Purkinje cell (primary cell): ENCODE results near the gene SIK3. TPM values are rescaled to one million over a fixed set of nuclear protein-coding genes. Genes with fewer than 3 reads are reported as not detected.

ENCODE experiments used
- polyA plus RNA-seq: library from polyadenylated mRNA; unstranded; fragments of >200 nt; fragmentation: Nextera tagmentation; gene quantifications from 2 replicates; pipeline ENCODE4 v1.2.1, GENCODE V29; 2014

The SIK3 gene
- 54.7 and 59.8 TPM in 2 replicates for polyA plus RNA-seq

DNA sequence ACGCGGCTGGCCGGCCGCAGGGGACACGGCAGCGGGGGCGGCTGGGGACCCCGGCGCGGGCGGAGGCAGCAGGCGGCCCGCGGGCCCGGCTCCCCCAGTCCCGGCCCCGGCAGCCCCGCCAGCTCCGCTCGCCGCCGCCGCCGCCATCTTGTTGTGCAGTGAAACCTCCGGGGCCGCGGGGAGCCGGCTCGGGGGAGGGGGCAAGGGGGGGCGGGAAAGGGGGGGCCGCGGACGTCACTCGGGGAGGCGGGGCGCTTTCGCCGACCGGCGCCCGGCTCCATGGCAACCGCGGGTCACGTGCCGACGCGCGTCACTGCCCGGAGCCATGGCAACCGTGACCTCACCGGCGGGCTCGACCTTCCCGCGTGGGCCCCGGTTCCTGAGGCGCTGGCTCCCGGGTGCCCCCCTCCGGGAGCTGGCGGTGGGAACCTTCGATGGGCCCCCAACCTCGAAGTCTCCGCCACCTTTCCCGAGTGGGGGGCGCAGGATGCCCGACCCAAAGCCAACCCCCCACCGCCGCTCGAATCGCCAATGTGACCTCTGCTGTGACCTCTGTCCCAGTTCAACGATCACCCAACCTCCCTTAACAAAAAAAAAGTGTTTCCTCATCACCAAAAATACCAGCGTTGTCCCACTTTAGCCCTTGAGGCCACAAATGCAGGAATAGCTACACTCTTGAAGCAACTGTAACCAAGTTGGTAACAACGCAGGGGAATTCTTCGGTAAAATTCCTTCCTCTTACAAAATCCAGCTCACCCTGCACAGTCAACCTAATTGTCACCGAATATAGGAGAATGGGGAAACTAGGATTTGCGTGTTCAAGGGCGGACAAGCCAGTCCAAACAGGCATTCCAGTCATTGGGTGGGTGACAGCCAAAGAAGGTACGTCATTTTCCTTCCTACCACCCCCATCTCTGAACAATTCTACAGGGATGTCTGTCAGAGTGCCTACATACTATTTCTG, at the start of gene SIK3:
TSS of gene SIK3 (minus strand) at position 160 of the 964 bp plus-strand sequence. CDS start at position 147, 13 bp downstream.

DNA sequence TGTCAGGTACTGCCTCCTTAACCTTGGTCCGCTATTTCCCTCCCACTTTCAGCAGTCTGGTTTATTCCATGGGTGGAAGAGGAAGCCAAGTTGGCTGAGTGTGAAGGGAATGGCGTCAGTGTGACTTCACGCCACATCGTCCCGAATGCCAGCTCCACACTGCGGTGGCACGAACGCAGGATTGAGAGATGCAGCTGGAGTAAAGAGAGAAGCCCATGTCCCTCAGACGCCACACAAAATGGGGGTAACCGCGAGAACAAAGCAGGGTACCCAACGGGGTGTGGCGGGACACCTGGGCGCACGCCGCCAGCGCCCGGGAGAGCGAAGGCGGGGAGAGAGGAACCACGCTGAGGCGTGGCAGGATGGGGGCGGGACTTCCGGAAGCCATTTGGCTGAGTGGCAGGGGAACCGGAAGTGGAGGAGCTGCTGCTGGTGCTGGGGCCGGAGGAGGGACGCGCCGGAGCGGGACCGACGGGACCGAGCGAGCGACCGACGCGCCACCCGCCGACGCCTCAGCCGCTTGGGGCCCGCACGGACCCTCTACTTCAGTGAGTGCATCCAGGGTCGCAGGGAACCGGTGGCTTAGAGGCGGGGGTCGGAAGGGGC, 45.7 kb upstream of the SIK3 start, which contains the start of gene PAFAH1B2:
TSS of gene PAFAH1B2 (plus strand) at position 417 of the 606 bp plus-strand sequence. CDS start 8,161 bp downstream, outside the sequence.

DNA sequence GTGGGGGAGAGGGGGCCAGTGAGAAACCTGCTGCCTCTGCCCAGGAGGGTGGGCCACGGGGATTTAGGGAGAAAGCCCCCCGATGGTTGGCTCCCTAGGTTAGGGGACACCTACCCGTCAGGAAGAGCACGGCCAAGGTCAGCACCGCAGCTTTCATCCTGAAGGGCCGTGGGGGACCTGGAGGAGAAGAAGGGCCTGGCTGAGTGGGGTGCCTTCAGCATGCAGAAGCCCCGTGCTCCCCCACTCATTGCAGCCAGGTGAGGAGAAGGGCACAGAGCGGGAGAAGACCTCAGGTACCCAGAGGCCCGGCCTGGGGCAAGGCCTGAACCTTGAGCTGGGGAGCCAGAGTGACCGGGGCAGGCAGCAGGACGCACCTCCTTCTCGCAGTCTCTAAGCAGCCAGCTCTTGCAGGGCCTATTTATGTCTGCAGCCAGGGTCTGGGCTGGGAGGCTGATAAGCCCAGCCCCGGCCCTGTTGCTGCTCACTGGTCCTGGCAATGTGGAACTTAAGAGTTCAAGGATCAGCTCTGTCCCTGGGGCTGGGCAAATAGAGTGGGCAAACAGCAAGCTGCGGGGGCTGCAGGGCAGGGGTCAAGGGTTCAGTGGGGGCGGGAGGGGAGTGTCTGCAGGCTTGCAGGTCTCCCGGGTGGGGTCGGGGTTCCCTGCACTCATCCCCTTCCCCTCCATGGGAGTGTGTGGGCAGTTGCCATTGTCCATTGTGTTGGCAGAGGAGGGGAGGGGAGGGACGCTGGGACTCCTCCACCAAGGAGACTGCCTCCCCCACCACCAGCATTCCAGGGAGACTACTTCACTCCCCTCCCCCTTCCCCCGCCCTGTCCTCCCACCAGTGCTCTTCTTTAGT, 260.8 kb downstream of the SIK3 start, which contains the start of gene APOA1:
TSS of gene APOA1 (minus strand) at position 392 of the 861 bp plus-strand sequence. CDS start at position 157, 235 bp downstream.

DNA sequence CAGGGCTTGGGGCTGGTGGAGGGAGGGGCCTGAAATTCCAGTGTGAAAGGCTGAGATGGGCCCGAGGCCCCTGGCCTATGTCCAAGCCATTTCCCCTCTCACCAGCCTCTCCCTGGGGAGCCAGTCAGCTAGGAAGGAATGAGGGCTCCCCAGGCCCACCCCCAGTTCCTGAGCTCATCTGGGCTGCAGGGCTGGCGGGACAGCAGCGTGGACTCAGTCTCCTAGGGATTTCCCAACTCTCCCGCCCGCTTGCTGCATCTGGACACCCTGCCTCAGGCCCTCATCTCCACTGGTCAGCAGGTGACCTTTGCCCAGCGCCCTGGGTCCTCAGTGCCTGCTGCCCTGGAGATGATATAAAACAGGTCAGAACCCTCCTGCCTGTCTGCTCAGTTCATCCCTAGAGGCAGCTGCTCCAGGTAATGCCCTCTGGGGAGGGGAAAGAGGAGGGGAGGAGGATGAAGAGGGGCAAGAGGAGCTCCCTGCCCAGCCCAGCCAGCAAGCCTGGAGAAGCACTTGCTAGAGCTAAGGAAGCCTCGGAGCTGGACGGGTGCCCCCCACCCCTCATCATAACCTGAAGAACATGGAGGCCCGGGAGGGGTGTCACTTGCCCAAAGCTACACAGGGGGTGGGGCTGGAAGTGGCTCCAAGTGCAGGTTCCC, 268.6 kb downstream of the SIK3 start, which contains the start of gene APOC3:
TSS of gene APOC3 (plus strand) at position 383 of the 659 bp plus-strand sequence. CDS start 676 bp downstream, outside the sequence.

DNA sequence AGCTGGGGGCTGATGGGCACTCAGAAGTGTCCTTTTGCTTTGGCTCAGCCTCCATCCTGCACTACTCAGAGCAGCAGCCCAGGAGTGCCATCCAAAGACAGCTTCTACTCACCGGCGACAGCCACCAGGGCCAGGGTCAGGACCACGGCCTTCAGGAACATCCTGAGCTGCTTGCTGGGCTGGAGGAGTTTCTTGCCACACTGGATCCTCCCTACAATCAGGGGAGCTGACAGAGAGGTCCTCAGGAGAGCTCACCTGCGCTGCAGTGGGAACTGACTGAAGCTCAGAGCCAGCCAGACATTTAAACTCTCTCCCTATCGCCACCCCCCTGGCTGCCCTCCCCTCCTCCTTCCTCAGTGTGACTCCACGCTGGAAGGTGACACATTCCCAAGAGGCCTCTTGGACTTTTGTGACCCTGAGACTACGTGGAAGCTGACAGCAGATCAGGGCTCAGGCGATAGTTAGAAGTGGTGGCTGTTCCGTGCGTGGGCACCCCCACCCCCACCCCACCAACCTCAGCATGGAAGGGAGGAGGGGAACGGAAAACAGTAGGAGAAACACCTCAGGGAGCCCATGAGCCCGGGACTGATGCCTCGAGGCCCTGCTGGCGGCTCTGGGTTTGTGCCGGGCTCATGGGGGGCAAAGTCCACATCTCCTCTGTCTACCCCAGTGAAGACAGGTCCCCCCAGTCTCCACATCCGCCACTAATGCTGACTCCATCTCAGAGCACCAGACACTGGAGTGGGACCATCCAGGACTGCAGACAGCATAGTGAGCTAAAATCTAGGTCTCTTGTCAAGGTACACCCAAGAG, 275.0 kb downstream of the SIK3 start, which contains the start of gene APOA4:
TSS of gene APOA4 (minus strand) at position 274 of the 813 bp plus-strand sequence. CDS start at position 161, 113 bp downstream.

Other genes with a start within 250 kb of the SIK3 start
- 85.7 and 93.0 TPM in 2 replicates for gene PAFAH1B2, start 45.9 kb upstream of the SIK3 start, polyA plus RNA-seq
- gene SIDT2, start 80.3 kb upstream of the SIK3 start, polyA plus RNA-seq = 13.4 and 13.7 TPM in 2 replicates
- 4.3 and 7.1 TPM in 2 replicates for gene TAGLN, start 100.9 kb upstream of the SIK3 start, polyA plus RNA-seq
- gene PCSK7, start 133.6 kb upstream of the SIK3 start, polyA plus RNA-seq = 3.5 and 3.6 TPM in 2 replicates
- 23.7 and 24.3 TPM in 2 replicates for gene RNF214, start 134.2 kb upstream of the SIK3 start, polyA plus RNA-seq
- gene BACE1-AS, start 192.9 kb upstream of the SIK3 start, polyA plus RNA-seq = 25.2 and 32.4 TPM in 2 replicates
- 10.9 and 11.2 TPM in 2 replicates for gene BACE1, start 217.8 kb upstream of the SIK3 start, polyA plus RNA-seq
- 8.1 and 16.1 TPM in 2 replicates for gene CEP164, start 229.4 kb upstream of the SIK3 start, polyA plus RNA-seq